Kidney glomerular epithelial cell (primary cell): ENCODE data around the gene ZNF316.

Experiments used
- DNase-seq: peaks from one replicate; lab custom pipeline; 2025; lab: John Stamatoyannopoulos, UW

ZNF316 gene

DNA sequence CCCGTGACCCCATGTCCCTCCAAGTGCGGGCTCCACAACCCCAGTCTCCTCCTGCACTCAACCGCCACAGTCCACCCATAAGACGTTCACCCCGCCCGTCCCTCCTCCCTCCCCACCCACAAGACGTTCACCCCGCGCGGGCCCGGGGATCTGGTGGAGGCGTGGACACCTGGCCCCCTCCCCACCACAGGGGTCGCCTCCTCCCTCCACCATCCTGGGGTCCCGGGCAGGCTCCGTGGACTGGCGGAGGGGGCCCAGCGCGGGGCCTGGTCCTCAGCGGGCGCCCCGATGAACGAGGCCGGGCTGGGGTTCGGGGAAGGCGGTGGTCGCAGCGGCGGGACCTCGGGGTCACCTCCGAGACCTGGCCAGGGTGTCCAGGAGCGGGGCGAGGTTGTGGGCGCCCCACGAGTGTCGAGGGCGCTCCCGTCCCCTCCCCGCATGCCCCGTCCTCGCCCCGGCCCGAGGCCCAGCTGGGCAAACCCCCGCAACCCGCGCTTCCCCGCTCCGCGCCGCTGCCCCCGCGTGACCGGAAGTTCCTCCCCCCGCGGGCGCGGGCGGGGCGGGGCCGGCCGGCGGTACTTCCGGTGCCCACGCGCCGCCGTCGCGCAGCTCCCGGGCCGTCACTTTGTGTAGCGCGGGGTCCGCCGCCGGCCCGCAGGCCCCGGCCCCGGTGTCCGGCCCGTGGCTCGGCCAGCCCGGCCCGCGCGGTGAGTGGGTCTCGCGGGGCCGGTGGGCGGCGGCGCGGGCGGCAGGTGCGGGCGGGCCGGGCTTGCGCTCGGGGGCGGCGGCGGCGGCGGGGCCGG lies at the start of gene ZNF316:
Gene ZNF316, plus strand, starts transcription at position 578 of the 803 bp plus-strand sequence. CDS start 5,092 bp downstream, outside the sequence.
- DNase-seq = peak; percentile 20

- DNase-seq = no peak
These were observed 48.6 kb upstream of the ZNF316 start for GRCh38 chr7:6588566-6588965.

- no peak for DNase-seq
These were observed 47.8 kb upstream of the ZNF316 start for GRCh38 chr7:6589151-6589828.

GRCh38 chr7:6589829-6590644 lies 47.1 kb upstream of the ZNF316 start, which contains the start of gene INTS15:
TSS of gene INTS15 (plus strand) at chr7:6590021. CDS start at chr7:6590284, 263 bp downstream.
- peak; percentile 74 for DNase-seq

DNA sequence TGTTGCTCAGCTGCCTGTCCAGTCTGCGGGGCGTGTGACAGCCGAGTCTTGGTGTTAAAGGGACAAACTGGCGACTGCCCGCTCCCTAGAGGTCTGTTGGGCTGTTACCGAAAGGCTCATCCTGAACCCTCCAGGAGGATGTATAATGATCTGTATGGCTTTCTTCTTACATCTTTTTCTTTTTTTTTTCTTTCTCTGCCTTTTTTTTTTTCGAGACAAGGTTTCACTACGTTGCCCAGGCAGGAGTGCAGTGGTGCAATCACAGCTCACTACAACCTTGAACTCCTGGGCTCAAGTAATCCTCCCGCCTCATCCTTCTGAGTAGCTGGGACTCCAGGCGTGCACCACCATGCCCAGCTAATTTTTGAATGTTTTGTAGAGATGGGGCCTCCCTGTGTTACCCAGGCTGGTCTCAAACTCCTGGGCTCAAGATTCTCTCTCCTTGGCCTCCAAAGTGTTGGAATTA lies 46.4 kb upstream of the ZNF316 start:
- DNase-seq = peak; percentile 15

GRCh38 chr7:6600093-6600492 lies 37.0 kb upstream of the ZNF316 start:
- DNase-seq = no peak

GRCh38 chr7:6604458-6604857 lies 32.7 kb upstream of the ZNF316 start:
- no peak for DNase-seq

DNA sequence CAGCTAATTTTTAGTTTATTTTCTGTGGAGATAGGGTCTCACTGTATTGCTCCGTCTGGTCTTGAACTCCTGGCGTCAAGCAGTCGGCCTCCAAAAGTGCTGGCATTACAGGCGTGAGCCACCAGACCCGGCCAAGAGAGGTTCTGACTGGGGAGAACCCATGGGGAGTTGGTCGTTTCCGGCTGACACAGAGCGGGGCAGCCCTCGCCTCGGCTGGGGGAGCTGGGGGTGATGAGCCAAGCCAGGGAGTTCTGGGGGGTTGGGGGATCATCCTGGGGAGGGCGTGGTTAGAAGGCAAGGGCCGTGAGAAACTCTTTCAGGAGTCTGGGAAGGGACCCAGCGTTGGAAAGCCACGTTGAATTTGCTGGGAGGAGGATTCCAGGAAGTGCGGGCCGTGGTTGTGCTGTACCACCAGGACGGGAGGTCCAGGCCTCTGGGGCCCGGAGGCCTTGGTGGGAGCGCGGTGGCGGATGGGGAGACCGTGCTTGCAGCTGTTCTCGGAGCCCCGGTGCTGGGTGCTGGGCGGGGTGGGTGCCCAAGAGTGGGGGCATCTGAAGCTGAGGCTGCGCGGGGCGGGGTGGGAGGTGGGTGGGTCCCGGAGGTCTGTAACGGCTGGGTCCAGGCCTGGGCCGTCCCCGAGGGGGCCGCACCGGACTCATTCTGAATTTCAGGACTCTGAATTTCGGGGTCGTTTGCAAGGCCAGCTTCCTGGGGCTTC lies 30.1 kb upstream of the ZNF316 start:
- DNase-seq = no peak

GRCh38 chr7:6607651-6608051 lies 29.5 kb upstream of the ZNF316 start:
- DNase-seq = no peak

GRCh38 chr7:6608081-6608480 lies 29.0 kb upstream of the ZNF316 start:
- no peak for DNase-seq

GRCh38 chr7:6608794-6609193 lies 28.3 kb upstream of the ZNF316 start:
- no peak for DNase-seq

- DNase-seq = no peak
These were observed 24.3 kb upstream of the ZNF316 start for GRCh38 chr7:6612819-6613218.

DNA sequence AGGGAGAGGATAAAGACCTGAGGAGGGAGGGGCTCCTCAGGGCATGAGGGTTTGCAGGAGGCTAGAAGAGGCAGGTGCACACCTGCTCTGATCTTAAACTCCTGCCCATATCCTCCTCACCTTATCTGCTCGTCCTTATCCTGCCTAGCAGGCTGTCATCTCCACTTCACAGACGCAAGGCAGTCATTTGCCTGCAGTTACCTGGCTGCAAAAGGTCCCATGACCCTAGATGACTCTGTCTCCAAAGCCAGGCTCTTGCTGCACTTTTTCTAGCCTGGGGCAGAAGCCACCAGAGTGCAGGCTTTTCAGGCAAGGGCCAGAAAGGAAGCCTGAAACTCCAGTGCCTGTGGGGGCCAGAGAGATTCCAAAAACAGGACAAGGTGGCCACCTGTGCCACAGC lies 23.4 kb upstream of the ZNF316 start:
- DNase-seq = no peak

DNA sequence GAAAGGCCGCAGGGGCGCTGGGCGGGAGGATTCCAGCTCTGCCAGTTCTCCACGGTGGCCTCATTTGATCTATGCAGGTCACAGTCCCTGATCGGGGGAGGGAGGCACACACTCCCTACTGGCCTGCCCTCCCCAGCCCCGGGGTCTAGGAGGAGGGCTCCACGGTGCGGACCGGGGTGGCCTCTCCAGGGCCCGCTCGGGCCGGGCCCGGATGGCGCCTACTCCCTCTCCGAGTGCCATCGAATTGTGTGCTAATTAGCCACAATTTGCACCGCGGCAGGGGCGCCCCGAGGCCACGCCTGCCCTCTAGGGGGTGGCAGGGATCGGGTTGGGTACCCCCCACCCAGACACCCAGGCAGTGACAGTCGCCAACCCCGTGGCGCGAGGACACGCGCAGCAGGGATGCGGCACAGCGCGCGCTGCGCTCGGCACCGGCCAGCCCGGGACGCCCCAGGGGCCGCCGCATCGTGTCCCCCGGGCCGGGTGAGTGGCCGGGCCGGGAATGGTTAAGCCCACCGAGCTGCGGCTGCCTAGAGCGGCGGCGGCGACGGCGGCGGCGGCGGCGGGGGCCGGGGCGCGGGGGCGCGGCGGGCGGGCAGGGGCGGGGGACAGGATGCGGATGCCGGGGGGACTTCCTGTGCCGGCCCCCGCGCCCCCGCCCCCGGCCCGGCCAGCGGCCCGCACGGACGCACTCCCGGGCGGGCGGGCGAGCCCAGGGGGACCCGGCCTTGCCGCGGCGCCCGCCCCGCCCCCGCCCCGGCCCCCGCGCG lies 22.0 kb upstream of the ZNF316 start, which contains the start of gene ZNF853:
Gene ZNF853, plus strand, starts transcription at position 658 of the 770 bp plus-strand sequence. CDS start 565 bp downstream, outside the sequence.
- no peak for DNase-seq

DNA sequence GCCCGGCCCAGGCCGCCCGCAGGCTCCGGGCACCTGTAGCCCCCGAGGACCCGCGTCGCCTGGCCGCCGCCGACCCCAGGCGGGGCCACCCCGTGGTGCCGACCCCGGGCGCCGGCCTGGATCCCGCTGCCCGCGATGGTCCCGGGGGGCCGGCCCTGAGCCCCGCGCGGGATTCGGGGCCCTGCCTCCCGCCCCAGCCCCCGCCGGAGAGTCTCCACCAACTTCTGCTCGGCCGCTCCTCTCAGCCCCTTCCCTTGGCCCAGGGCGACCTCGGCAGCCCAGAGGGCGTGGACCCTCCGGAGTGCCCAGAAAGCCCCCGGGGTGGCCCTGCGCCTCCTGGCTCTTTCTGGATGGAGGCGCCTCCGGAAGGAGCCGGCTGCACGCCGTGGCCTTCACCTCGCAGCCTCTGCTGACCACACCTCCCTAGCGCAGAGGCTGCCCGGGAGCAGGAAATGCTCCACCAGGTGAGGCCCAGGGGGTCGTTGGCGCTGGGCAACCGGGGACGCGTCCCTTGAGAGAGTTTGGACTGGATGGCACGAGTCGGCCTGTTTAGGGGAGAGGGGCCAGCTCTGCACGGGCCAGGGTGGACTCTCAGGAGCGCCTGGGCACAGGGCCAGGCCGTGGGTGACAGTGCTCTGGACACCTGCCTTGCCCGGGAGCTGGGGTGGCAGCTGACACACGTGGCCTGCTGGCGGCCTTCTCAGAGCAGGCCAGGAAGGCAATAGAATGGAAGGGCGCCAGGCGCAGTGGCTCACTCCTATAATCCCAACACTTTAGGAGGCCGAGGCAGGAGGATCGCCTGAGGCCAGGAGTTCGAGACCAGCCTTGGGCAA lies 21.2 kb upstream of the ZNF316 start:
- DNase-seq = no peak

- DNase-seq = no peak
These were observed 20.1 kb upstream of the ZNF316 start for GRCh38 chr7:6616854-6617643.

DNA sequence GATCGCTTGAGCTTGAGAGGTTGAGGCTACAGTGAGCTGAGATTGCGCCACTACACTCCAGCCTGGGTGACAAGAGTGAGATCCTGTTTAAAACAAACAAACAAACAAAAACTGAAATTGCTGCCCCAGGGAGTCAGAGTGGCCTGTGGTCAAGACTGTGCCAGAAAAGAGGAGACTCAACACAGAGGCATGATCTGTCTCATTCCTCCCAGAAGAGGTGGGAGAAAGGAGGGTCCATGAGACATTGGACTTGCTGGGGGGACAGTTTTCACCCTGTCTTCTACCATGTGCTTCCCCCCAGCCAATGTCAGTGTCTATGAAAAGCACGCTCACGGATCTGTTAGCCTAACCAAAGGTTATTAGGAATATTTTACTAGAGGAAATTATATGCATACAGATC lies 18.5 kb upstream of the ZNF316 start:
- no peak for DNase-seq

GRCh38 chr7:6619961-6620360 lies 17.2 kb upstream of the ZNF316 start:
- DNase-seq = no peak
